Endothelial cell of umbilical vein (primary cell): ENCODE results near the gene LAMB3.

Experiments used
- EZH2 ChIP-seq: IDR thresholded peaks from 2 replicates; pipeline ENCODE4 v1.6.1; 2012; ENCODE audit warnings: borderline replicate concordance, low read depth, mild to moderate bottlenecking, moderate library complexity, low read length, inconsistent platforms; ENCODE audit not compliant: severe bottlenecking
- FOS ChIP-seq: IDR thresholded peaks from 2 replicates; pipeline ENCODE4 v1.6.1; 2011; ENCODE audit warnings: mild to moderate bottlenecking, low read length, moderate library complexity, borderline replicate concordance; ENCODE audit not compliant: insufficient read depth
- JUN ChIP-seq: IDR thresholded peaks from 2 replicates; pipeline ENCODE4 v1.6.1; 2011; ENCODE audit warnings: borderline replicate concordance, low read depth; ENCODE audit not compliant: insufficient read length, insufficient read depth
- MYC ChIP-seq: IDR thresholded peaks from one replicate; pipeline ENCODE4 v1.6.1; 2011; ENCODE audit warnings: mild to moderate bottlenecking, low read depth, low read length
- POLR2A ChIP-seq: IDR thresholded peaks from 2 replicates; pipeline ENCODE4 v1.6.1; 2012; ENCODE audit warnings: low read depth, mild to moderate bottlenecking, control low read depth, low read length
- POLR2AphosphoS5 ChIP-seq: IDR thresholded peaks from 2 replicates; pipeline ENCODE4 v1.6.1; 2012; ENCODE audit warnings: low read depth, mild to moderate bottlenecking, control low read depth, low read length, moderate library complexity; ENCODE audit not compliant: insufficient read depth
- TF ChIP-seq, protein P1 (sequence below), 2 donors: IDR thresholded peaks; 1 replicate in 1 of 2; 2 replicates in 1 of 2; pipeline ENCODE4 v1.5.1; 2011; ENCODE audit warnings: low read length in 2 of 2, mild to moderate bottlenecking in 2 of 2, moderate library complexity in 2 of 2, control low read depth in 1 of 2, inconsistent platforms in 1 of 2, low read depth in 1 of 2; ENCODE audit not compliant: insufficient read depth in 1 of 2; ENCODE audit errors: extremely low read depth in 1 of 2
- TF ChIP-seq, protein P2 (sequence below): IDR thresholded peaks from 2 replicates; pipeline ENCODE4 v1.6.1; 2011; ENCODE audit not compliant: insufficient read depth, insufficient read length

DNA sequence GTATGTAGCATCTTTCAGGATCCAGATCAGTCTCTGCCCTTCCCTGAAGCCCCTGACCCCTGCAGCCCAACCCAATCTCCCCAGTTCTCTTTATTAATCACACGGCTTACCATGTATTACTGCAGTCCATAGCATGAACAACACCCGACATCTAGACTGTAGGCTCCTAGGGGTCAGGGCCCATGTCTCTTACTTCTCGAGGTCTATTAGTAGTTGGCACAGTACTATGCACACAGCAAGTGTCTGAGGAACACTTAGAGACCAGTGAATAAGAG, 41.7 kb downstream of the LAMB3 start:
- TF ChIP-seq, protein P1, sequence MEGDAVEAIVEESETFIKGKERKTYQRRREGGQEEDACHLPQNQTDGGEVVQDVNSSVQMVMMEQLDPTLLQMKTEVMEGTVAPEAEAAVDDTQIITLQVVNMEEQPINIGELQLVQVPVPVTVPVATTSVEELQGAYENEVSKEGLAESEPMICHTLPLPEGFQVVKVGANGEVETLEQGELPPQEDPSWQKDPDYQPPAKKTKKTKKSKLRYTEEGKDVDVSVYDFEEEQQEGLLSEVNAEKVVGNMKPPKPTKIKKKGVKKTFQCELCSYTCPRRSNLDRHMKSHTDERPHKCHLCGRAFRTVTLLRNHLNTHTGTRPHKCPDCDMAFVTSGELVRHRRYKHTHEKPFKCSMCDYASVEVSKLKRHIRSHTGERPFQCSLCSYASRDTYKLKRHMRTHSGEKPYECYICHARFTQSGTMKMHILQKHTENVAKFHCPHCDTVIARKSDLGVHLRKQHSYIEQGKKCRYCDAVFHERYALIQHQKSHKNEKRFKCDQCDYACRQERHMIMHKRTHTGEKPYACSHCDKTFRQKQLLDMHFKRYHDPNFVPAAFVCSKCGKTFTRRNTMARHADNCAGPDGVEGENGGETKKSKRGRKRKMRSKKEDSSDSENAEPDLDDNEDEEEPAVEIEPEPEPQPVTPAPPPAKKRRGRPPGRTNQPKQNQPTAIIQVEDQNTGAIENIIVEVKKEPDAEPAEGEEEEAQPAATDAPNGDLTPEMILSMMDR (IDR thresholded peaks at IDR 0.05; ENCODE audit: extremely low read depth in 1 of 2, insufficient read depth in 1 of 2, low read depth in 1 of 2, low read length in 2 of 2): no peak
- TF ChIP-seq EZH2 (no peak), POLR2A (no peak), POLR2AphosphoS5 (no peak), JUN (no peak), MYC (no peak), FOS (no peak)
- TF ChIP-seq, protein P2, sequence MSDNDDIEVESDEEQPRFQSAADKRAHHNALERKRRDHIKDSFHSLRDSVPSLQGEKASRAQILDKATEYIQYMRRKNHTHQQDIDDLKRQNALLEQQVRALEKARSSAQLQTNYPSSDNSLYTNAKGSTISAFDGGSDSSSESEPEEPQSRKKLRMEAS: no peak
